Stimulated activated naive CD4-positive, alpha-beta T cell (primary cell): Measurements from ENCODE around the gene ATP10B.

Experiments used
- DNase-seq, 6 experiments: peaks; one replicate each; lab custom pipeline; 2025; lab: John Stamatoyannopoulos, UW

ATP10B gene

DNA sequence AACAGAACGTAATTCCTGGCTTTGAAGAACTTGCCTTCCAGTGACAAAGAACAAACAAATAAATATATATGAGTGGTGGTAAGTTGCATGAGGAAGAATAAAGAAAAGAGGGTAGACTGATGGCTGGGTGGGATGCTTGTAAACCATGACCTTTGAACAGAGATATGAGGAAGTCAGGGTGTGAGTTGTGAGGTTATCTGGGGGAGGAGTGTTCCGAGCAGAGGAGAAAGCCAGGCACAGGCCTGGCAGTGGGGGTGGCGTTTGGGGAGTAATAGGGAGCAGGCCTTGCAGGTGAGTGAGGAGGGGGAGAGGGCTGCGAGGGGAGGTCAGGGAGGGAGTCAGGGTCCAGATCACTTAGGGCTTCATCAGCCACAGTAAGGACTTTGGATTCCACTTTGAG, 217.0 kb downstream of the ATP10B start:
- DNase-seq = no peak

GRCh38 chr5:160629003-160629402, 223.0 kb downstream of the ATP10B start:
- DNase-seq = no peak

DNA sequence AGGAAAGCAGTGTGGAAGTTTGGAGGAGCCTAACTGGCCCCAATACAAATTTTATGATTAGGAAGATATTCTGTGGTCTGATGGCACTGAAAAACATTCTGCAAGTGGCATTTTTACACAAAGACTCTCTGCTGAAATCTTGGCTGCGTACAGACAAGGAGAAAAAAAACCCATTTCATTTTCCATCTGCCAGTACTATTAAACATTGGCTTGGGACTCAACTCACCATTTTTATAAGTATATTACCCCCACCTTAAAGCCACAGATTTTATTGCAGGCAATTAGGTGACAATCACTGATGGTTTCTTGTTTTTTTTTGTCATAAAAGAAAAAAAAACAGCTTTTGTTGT, 223.4 kb downstream of the ATP10B start:
- no peak for DNase-seq

DNA sequence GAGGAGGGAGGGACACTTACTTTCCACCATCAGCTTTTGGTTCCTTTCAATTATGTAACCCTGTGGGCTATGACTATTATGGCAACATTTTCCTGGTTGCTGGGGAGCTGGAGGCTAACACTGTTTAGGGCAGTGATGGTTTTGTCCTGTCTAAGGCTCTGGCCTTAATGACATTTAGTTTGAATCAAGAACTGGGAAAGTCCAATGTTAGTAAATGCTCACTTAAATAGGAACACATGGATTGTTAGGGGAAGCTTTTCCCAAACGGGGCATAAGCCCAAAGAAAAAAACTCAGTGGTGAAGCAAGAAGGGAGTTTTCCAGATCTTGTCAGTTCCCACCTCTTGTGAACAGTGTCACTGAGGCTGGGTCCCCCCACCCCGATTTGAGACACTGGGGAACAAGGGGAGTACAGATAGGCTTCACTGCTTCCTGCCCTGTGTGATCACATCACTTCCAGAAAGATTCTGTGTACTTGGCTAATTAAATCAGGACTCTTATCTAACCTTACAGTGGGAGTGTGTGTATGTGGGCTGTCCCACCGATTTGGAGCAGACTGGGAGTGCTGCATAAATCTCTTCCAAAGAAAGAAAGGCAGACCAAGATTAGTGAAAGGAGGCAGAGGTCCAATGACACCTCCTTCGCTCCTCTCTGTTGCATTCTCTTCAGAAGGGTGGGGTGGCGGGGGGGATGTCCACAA, 223.9 kb downstream of the ATP10B start:
- DNase-seq = no peak

DNA sequence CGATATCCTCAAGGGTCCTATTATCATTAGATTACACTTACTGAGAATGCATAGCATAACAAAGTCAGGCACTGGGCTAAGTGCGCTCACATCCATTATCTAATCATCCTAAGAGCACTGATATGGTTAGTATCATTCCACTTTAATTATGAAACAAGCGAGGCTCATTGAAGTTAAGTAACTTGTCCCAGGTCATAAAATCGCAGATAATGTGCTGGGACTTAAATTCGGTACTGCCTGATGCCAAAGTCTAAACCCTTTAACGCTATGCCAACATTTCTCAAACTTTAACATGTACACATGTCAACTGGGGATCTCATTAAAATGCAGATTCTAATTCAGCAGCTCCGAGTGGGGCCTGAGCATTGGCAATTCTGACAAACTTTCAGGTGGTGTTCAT, 225.7 kb downstream of the ATP10B start:
- no peak for DNase-seq

- no peak for DNase-seq
Observed at GRCh38 chr5:160621526-160621925, 230.5 kb downstream of the ATP10B start.

GRCh38 chr5:160620401-160620800, 231.6 kb downstream of the ATP10B start:
- no peak for DNase-seq

GRCh38 chr5:160619381-160619780, 232.6 kb downstream of the ATP10B start:
- DNase-seq = no peak

DNA sequence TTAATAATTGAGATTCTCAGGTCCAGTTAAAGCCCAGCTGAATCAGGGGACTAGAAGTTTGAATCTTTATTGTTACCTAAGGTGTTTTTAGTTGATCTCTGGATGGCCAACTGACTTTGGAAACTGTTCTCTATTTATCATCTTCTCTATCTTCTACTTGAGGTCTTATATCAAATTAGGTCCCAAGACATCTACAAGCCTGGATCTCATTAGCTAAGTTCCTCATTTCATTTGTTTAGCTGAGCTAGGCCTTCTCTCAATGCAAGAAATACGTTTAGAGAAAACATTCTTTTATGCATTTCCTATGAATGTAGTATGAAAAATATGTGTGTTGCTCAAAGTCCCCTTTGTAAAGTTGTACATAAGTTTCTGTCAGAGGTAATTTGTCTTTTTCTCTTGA, 233.7 kb downstream of the ATP10B start:
- no peak for DNase-seq

GRCh38 chr5:160616712-160617497, 235.1 kb downstream of the ATP10B start:
- no peak for DNase-seq

DNA sequence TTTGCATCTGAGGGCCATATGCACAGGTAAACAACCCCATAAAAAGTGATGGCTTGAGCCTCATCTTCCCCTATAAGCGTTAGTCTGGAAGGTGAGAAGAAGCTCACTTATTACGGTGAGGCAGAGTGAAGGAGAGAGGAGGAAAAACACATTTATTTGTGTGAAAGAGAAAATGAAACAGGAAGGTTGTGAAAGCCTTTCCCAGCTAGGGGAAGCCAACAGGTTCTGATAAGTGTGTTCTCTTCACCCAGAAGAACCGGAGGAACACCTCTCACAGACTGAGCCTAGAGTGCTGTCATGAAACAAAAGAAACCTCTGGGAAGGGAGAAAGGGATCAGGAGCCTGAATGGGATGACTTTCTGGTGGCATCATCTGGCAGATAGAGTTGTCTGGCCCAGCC, 237.9 kb downstream of the ATP10B start:
- no peak for DNase-seq

GRCh38 chr5:160605266-160605665, 246.7 kb downstream of the ATP10B start:
- DNase-seq = no peak

- no peak for DNase-seq
Observed at GRCh38 chr5:160604484-160604883, 247.5 kb downstream of the ATP10B start.

DNA sequence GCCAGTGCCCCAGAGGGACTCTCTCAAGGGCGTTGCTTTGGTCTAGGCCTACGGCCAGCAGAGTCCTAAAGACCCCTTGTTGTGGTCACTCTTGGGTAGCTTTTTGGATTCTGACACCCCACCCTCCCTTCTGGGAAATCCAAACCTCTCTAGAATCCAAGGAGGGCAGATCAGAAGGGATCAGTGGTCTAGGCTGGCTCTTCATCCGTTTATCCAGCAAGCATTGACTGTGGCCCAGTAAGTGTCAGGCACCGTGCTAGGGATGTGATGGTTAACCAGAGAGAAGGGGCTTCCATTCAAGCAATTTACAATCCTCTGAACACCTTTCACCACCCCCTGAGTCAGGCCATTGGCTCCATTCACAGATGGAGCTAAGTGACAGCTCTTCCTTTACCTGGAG, 249.3 kb downstream of the ATP10B start:
- DNase-seq = no peak

DNA sequence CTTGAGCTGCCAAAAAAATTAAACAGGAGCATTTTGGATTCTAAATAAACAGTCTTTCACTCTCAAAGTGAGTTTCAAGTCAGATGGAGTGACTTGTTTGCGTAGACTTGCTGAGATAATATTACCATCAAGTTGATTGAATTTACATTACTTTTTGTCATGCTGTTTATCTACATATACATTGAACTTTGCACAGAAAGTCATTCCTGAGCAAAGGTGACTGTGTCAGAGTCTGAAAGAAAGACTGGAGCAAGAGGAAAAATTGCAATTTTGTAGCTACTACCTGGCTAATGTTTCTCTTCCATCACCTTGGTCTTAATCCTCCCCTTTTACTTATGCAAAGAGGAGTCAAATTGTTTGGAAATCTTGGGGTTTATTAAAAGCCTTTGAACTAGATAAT, 251.0 kb downstream of the ATP10B start:
- DNase-seq = no peak

DNA sequence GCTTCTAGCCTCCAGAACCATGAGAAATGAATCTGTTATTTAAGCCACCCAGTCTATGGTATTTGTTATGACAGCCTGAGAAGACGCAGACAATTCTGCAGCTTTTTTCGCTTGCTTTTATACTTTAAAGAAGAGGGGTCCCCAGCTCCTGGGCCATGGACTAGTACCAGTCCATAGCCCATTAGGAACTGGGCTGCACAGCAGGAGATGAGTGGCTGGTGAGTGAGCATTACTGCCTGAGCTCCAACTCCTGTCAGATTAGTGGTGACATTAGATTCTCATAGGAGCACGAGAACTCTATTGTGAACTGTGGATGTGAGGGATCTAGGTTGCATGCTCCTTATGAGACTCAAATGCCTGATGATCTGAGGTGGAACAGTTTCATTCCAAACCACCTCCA, 278.7 kb downstream of the ATP10B start:
- no peak for DNase-seq

GRCh38 chr5:160567031-160567705, 284.8 kb downstream of the ATP10B start:
- DNase-seq = no peak

GRCh38 chr5:160565376-160565775, 286.6 kb downstream of the ATP10B start:
- DNase-seq = no peak

GRCh38 chr5:160556846-160557245, 295.2 kb downstream of the ATP10B start:
- no peak for DNase-seq

DNA sequence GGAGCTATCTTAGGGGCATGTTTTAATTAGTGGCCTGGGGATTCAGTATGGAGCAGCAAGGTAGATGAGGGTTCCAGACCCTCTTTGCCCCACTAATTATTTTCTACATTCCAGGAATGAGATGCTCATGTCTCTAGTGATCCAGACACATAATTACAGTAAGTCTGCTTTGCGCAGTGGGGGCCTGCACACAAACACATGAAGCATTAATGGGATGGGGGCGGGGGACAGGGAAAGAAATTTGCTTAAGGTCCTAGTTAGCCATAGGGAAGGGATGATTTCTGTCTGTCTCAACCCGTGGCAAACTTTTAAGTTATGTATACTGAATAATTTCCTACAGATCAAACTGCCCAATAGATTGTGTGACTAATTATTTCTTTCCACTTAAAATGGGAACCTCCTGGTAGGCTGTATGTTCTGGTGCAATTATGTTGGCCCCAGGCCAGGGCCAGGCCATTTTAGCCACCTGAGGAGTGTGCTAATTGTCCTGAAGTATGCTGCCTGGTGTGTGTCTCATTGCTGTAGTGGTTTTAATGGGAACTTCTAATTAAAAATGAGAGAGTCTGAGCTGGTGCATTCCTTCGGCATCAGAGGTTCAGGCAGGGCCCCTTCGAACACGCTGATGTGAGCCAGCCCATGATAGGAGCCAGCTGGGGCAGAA, 295.9 kb downstream of the ATP10B start:
- no peak for DNase-seq

DNA sequence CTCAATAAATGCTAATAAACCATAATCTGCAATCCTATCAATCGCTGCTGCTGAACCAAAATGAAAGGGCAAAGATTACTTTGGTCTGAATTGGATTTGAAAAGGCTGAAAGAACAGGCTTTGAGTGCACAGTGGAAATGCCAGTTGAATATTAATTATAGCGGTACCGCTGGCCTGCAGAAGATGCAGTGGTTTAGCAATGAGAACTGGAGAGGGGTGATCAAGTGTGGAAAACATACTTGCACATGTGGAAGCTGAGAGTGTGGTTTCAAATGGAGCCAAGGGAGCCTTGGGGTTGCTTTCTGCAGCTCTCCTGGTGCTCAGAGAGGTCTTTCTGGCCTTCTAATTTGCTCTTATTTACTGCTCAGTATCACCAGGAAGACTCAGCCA, 296.4 kb downstream of the ATP10B start:
- no peak for DNase-seq

GRCh38 chr5:160550075-160550474, 301.9 kb downstream of the ATP10B start:
- no peak for DNase-seq
